KG1 (cell line): ENCODE data around the gene NR4A3.
"Not testable (repeated sequence)": the region's sequence is repeated elsewhere in the genome, so short reads cannot be mapped to it uniquely, and the experiment has no call there.

Source experiments
- DNase-seq: peaks from one replicate; lab custom pipeline; 2025; lab: John Stamatoyannopoulos, UW

The NR4A3 gene

DNA sequence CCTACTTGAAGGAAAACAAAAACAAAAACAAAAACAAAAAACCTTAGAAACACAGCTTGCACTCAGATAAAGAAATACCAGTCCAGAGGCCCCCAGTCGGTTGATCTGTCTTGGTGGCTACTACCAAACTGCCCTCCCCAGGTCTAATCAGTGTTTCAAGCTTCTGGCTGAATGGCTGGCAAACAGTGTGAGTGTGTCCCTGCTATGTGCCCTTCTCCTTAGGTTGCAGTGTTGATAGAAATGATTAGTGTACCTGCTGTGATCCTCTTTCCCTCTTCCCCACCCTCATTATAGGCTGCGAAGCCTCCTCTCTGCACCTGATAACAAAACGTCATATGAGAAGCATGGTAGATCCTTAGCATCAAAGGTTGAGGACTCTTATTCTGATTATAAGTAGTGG lies 12.8 kb downstream of the NR4A3 start:
- no peak for DNase-seq

DNA sequence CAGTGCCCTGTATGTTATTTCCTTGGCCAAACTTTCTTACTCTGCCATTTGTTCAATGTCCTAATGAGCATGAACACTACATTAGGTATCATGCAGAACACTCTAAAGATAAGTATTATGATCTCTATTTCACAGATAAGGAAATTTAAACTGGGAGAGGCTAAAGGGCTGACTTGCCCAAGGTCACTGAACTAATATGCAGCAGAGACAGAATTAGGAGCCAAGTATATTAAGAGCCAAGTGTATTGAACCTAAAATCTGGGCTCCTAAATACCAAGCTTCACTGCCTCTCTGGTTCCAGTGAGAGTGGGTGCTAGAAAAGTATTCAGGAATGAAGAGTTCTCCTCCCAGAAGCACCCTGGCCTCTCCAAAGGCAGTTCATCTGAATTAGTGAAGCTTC lies 13.5 kb downstream of the NR4A3 start:
- no peak for DNase-seq

DNA sequence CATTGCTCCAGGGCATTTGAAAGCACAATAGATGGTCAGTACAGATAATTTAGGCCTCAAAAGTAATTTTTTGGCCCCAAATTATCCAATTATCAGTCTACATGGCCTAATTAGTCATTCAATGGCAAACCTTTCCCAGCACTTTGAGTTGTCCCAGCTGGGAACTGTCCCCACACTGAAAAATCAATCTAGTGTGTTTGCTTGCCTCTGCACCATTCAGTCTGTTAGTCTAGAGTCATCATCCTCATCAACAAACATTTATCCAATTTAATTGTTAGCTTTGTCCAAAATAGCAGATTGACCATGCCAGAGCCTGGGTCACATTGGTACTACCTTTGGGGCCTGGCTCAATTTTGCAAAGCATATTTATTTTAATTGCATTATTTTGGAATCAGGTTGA lies 13.9 kb downstream of the NR4A3 start:
- DNase-seq, result no peak

DNA sequence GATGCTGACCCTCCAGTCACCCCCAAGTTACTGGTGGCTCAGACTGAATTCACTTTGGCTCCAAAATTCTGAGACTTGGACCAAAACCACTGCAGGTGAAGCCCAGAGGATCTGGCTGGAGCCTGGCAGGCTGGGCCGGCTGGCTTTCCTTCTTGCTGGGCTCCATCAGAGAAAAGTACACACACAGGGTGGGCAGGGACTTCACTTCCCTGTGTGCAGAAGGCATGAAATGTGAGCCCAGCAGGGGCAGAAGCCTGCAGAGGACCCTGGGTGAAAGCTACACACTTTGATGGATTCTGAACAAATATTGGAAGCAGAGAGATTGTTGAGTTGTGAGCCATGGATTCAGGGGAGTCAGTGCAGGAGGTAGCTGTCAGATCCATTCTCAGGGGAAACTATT lies 18.4 kb downstream of the NR4A3 start:
- no peak for DNase-seq

DNA sequence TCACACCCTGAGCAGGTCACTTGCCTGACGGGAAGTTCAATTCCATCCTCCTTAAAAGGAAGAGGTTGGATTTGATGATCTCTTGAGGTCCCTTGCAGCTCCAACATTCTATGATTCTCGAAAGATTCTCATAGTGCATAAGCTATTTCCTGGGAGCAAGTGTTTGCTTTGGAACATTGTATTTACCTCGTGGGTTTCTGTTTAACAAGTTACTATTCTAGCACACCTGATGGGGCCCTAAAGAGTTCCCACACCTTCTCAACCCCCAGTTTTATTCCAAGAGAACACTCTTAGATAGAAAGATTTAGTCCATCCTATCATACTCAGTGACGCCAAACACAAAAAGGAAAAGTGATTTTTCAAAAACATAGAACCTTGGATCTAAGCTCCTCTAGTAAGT lies 23.4 kb downstream of the NR4A3 start:
- DNase-seq, result no peak

DNA sequence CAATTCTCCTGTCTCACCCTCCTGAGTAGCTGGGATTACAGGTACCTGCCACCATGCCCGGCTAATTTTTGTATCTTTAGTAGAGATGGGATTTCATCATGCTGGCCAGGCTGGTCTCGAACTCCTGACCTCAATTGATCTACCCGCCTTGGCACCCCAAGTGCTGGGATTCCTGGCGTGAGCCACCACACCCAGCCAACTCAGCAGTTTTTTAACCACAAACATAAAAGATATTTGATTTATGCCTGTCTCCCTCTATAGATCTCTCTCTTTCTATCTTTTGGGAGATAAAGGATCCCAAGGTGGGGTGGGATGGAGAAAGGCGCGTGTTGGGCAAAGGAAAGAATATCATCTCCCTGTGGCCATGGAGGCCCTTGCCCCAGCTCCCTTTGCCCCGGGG lies 26.8 kb downstream of the NR4A3 start:
- no peak for DNase-seq

DNA sequence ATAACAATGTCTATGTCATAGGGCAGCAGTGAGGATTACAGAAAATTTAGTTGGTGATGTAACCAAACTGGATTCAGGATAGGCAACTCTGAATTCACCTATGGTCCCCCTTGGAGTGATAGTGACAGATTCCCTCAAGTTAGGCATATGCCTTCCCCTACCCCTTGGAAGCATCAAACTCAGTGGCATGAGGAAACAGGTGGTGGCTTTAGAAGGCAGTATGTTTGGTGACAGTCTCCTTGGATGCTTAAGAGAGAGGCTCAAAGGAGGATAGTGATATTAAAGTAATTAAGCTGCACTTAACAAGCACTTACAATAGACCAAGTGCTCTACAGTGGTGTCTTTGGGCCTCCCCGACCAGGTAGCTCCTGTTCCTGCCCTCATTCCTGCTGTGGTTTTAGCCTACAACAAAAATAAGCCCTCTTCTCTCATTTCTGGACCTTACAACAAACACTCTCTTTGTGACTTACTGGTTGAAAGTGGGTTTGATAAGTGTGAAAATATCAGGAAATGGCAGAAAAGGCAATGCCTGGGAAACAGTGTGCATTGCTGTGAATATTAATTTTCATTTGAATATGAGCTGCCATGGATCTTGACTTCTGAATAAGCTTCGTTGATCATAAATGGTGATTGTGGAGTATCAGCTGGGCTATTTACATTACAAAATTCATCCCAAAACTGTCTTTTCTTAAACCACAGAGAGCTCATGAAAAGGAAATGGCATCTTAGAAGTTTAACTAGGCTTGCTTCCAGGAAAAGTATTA lies 29.2 kb downstream of the NR4A3 start:
- no peak for DNase-seq

DNA sequence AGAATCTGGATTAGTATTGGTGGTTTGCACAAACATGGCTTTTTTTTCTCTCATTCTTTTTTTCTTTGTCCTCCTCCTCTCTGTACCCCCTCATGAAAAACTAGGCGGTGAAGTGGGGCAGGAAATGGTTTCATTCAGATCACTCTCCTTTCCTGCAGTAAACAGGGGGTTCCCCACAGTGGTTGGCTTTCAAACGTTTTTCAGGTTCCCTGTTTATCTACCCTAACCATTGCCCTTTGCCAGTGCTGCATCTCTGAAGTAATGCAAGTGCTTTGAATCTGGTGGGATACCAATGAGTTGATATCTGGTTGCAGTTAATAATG lies 29.8 kb downstream of the NR4A3 start:
- no peak for DNase-seq

DNA sequence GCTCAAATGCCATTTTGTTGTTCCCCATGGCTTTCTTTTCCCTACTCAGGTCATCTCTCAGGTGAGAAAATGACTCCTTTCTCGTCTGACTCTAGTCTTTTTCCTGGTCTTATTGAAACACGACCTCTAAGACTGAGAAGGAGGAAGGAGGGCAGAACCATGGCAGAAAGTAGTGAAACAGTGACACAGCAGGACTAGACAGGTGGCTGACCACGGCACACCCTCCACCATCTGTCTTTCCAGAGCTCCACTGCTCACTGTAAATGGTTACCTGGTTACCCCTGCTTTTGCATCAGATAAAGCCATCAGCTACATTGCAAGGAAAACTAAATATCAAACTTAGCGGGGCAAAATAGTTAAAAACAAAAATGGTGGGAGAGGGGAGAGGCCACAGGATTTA lies 30.9 kb downstream of the NR4A3 start:
- no peak for DNase-seq

DNA sequence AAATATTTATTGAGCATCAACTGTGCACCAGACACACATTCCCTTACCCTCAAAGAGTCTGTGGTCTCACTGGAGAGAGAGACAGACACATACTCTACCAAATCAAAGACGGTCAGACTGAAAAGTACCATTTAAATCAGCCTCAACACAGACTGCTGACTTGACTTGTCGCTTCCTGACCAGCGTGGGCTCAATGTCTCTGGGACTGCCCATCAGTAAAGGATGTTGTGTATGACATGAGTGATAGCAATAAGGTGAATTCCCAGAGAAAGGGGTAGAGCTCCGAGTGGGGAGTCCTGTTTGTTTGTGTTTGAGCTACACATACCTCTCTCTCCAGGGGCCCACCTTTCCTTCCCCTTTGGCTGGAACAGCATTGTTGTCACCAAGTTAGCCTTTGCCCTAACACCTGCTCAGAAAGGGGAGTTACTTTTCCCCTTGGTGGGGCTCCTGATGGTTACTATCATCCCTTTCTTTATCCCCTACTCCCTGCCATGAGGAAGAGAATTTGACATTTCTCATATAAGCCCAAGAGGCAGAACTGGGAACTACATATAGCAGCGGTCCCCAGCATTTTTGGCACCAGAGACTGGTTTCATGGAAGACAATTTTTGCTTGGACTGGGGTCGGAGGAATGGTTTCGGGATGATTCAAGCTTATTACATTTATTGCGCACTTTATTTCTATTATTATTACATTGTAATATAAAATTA lies 33.9 kb downstream of the NR4A3 start:
- no peak for DNase-seq

DNA sequence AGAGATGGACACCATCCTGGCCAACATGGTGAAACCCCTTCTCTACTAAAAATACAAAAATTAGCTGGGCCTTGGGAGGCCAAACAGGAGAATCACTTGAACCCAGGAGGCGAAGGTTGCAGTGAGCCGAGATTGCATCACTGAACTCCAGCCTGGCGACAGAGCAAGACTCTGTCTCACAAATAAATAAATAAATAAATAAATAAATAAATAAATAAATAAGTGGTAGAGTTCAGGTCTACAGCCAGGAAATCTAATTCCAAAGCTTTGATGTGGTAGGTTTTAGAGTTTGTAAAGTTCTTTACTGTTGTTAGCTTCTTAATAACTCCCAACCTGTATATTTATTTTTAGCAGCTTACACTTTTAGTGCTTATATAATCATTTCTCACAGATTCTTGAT lies 35.9 kb downstream of the NR4A3 start:
- DNase-seq, result not testable (repeated sequence)

DNA sequence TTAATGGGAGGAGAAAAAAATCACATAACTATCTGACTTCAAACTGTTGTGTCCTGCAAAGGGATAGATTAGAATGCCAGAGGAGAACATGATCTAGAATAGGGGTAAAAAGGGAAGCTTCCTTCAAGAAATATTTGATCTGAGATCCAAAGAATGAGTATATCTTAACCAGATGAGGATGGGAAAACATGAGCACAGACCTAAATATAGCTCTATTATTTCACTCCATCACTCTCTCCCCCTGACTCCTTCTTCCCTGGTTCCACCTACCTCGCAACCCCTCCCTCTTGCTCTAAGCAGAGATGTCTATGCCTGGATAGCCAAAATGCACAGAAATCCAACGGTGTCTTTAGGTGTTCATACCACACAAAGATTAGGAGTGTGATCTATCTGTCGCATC lies 36.4 kb downstream of the NR4A3 start:
- DNase-seq, result no peak

DNA sequence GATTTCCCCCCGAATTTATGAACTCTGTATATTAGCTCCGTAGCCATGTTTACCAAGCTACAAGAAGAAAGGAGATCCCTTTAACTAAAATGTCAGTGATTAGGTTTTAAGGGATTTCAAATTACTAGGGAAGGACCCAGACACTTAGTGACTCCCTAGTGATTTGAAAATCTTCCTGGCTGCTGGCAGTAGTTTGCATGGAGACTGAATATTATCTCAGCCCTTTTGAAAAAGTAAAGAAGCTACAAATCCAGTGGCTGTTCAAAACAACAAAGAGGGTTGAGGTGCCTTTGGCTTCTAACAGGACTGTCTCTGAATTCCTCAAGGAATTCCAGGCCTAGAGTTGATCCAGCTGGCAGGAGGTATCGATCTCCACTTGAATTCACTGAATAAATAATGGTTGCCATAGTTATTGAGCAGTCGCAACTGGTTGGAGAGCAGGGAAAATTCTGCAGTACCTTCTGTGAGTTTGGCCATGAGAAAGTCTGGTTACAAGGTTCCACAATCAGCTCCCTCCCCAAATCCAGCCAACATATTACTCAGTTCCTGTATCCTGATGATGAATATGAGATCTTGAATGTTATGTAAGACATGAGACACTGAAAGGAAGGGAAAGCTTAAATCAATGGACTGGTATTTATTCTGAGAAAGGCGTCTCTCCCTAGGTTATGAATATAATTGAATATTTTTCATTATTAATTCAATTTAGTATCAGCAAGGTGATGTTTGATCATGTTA lies 37.7 kb downstream of the NR4A3 start:
- DNase-seq, result no peak

DNA sequence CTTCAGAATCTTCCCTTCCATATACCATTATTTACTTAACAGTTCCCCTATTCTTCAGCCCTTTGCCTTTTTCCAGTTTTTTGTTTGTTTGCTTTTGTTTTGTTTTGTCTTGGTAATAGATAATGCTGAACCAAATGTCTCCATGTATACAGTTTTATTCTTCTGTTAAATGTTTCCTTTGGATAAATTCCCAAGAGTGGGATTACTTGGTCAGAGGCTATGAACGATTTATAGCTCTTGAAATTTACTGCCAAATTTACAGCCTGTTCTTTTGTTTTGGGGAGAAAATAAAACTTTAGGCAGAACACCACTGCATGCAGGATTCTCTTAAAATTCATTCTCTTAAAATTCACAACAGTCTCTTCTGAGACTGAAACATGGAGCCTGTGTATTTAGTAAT lies 38.6 kb downstream of the NR4A3 start:
- no peak for DNase-seq

DNA sequence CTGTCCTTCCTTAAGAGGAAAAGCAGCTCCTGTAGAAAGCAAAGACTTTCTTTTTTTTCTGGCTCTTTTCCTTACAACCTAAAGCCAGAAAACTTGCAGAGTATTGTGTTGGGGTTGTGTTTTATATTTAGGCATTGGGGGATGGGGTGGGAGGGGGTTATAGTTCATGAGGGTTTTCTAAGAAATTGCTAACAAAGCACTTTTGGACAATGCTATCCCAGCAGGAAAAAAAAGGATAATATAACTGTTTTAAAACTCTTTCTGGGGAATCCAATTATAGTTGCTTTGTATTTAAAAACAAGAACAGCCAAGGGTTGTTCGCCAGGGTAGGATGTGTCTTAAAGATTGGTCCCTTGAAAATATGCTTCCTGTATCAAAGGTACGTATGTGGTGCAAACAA lies 42.3 kb downstream of the NR4A3 start:
- DNase-seq, result no peak

DNA sequence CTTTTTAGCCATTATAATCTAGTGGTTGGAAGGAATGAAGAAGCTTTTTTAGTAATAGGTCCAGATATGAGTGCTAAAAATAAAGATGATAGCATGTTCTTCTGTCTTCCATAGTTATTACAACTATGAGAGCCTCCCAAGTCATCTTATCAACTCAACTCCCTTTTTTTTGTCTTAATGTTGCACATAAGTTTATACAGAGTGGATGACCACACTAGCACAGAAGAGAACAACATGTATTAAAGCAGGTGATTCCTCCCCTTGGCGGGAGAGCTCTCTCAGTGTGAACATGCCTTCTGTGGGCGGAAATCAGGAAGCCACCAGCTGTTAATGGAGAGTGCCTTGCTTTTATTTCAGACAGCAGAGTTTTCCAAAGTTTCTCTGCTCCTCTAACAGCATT lies 44.7 kb downstream of the NR4A3 start:
- no peak for DNase-seq

DNA sequence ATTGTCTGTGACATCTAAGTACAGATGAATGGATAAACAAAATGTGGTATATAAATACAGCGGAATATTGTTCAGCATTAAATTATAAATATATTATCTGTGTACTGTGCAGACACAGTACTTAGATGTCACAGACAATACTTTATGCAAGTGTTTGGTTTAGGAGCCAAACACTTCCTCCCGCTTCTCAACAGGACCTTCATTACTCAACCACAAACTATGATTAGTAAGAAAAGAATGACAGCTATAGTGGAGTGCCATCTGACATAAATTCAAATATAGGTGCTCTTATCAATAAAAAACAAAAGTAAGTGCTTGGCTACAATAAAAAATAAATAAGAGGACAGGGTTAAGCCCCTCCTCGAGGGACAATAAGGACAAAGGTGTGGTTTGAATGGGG lies 45.9 kb downstream of the NR4A3 start:
- no peak for DNase-seq

DNA sequence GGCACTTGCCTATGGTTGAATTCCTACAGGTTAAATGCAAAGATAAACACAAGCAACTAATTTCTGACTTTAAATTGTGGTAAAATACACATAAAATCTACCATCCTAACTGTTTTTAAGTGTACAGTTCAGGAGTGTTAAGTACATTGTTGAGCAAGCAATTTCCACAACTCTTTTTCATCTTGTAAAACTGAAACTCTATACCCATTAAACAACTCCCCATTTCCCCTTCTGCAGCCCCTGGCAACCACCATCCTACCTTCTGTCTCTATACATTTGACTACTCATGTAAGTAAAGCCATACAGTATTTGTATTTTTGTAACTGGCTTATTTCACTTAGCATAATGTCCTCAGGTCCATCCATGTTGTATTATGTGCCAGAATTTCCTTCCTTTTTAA lies 46.3 kb downstream of the NR4A3 start:
- no peak for DNase-seq

DNA sequence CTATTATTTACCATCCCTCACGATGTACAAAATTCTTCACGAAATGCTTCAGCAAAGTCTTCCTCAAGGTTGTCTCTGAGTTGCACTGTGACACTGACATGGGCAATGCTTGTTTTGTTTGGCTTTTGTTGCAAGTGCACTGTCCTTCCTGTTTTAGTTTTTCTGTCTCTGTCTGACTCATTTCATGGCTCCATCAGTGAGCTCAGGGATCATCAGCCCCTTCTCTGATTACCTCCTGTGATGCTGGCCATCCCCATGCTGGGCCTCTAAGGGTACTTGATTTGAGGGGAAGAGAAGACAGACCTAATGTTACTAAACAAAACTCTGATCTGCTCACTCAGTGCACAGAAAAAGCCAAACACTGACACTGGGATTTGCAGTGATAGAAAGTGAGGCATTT lies 47.2 kb downstream of the NR4A3 start:
- DNase-seq, result no peak

DNA sequence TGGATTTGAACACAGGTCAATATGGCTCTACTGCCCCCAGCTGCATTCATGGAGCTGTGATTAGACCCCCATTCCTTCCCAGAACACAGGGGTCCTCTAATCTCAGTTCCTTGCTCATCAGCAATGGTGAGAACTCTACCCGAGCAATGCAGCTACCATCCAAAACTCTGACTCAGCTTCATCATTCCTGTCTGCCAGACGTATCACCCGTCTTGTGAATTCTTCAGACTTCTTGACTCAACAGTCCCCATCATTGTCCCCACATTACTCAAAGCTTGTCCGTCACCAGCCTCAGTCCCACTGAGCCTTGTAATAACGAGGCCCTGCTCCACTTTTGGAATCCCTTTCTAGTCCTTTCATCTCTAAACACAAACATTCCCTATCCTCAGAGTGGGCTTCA lies 48.4 kb downstream of the NR4A3 start:
- DNase-seq, result no peak

DNA sequence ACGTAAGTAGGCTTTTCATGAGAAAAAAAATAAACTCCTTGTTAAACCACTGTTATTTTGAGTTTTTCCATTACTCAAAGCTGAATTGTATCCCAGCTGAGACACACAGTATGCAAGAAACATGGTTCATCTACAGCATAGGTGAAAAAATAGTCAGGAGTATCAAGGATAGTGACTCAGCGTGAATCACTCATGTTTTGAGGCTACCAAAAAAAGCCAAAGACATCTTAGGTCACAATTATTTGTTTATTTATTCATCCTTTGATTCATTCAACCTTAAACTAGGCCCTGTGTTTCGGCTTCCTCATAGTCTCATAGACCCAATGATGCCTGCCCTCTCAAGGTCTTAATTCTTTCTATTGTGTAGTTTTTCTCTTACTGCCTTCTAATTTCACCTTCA lies 51.8 kb downstream of the NR4A3 start:
- DNase-seq, result no peak

DNA sequence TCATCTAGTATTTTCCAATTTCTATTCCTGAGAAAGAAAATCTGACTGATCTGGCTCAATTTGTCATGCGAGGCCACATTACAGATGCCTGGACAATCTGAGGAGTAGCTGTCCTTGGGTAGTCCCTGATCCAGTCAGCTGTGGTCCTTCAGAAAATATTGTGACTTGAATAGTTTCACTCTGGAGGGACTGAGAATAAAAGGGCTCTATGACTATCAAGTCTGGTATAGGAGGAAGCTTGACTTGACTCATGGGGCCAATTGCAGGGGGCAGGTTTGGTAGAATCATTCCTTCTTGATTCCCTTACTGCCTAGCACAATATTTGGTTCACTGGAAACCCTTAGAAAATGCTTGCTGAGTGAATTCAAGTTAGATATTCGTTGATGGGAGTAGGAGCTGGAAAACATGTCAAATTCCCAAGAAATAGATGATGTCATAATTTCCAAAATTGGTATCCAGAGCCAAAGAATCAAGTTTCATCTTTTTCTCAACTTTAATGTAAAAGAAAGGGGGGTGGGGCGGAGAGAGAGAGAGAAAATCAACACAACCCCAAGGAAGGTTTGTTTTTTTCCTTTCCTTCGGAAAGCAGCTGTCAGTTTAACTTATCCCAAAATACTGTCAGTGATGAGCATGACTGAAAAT lies 52.4 kb downstream of the NR4A3 start:
- DNase-seq, result no peak

DNA sequence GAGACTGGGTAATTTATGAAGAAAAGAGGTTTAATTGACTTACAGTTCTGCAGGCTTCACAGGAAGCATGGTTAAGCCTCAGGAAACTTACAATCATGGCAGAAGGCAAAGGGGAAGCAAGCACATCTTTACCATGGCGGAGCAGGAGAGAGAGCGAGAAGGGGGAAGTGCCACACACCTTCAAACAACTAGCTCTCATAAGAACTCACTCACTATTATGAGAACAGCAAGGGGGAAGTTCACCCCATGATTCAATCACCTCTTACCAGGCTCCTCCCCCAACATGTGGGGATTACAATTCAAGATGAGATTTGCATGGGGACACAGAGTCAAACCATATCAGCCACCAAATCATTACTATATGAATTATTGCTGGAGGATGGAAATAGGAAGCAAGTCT lies 54.5 kb downstream of the NR4A3 start:
- no peak for DNase-seq
